Activated CD4-positive, alpha-beta T cell treated with anti-CD3 and anti-CD28 coated beads for 24 hours (primary cell): ENCODE results near the gene ARHGAP28.
"Not testable (repeated sequence)": the region's sequence is repeated elsewhere in the genome, so short reads cannot be mapped to it uniquely, and the experiment has no call there.

Experiments used
- DNase-seq, 2 donors: peaks; one replicate each; pipeline ENCODE4 v3.0.0-alpha.2; 2020; ENCODE audit warnings: low read depth in 2 of 2

Gene ARHGAP28

DNA sequence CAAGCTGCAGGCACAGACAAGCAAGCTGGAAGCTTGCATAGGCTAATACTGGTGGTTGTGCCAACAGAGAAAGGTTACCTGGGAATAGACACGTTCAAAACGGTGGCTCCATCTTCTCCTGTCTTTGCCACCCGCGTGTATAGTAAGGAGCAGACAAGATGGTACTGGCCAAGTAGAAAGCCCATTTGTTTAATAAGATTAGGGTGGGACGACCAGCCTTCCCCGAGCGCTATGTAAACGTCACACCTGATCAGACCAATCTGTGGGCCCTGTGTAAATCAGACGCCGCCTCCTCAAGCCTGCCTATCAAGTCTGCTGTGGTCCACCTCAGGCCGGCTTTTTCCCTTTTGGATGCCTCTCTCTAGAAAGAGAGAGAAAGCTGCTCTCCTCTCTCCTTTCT, 198.8 kb downstream of the ARHGAP28 start:
- DNase-seq: no peak

- DNase-seq: no peak
Observed at GRCh38 chr18:6929370-6930102, 200.0 kb downstream of the ARHGAP28 start.

DNA sequence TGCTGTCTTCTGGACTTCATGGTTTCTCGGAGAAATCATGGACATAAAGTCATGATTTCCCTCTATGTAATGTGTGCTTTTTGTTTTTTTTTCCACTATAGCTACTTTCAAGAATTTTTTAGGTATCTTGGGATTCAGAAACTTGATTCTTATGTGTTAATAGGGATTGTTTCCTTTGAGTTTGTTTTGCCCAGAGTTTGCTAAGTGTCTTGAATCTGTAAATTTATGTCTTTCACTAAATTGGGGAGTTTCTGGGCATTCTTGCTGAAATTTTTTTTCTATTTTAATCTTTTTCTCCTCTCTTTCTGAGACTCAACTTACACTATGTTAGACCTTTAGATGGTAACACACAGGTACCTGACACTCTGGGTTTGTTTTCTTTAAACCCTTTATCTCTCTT, 205.3 kb downstream of the ARHGAP28 start:
- no peak for DNase-seq

- DNase-seq: no peak
Observed at GRCh38 chr18:6938003-6938402, 208.5 kb downstream of the ARHGAP28 start.

DNA sequence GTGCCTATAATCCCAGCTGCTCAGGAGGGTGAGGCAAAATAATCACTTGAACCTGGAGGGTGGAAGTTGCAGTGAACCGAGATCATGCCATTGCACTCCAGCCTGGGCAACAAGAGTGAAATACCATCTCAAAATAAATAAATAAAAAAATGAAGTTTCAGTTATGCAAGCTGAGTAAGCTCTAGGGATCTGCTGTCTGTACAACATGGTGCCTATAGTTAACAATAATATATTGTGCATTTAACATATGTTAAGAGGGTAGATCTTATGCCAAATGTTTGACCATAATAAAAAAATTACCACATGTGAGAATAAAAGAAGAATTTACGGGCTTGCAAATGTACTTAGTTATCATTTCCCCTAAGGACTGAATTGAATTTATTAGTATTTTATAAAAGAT, 208.9 kb downstream of the ARHGAP28 start:
- DNase-seq: not testable (repeated sequence)

DNA sequence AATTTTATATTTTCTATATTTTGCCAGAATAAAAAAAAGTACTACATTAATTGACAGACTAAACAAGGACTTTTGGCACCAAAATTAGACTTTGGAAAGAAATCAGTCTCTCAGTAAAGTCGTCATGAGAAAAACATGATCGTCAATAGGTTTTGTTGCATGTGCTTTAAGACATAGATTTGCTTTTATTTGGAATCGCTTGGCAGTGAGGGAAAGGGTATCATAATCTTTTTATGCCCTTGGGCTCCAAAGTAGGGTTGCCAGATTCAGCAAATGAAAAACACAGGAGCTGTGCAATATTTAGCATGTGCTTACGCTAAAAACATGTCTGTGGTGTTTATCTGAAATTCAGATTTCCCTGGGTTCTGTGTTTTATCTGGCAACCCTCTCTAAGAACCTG, 210.5 kb downstream of the ARHGAP28 start:
- no peak for DNase-seq

GRCh38 chr18:6940451-6940850, 210.9 kb downstream of the ARHGAP28 start:
- no peak for DNase-seq

GRCh38 chr18:6941996-6942395, 212.5 kb downstream of the ARHGAP28 start:
- DNase-seq: no peak

- no peak for DNase-seq
Observed at GRCh38 chr18:6942742-6943141, 213.2 kb downstream of the ARHGAP28 start.

DNA sequence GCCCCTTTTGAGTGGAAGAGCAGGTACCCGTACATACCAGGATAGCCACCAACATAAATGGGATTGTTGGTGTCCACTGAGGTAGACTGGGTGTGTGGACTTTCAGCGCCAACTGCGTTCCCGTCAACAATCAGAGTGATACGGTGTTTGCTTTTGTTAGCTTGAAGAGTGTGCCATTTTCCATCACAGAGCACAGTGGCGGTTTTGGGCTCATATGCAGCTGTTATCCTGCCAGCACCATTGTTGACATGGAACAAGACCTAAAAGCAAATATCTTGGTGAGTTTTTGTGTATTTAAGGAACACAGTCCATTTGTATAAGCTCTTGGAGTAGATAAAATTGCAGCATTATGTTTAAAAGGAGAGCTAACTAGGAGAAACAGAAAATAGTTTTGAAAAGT, 213.6 kb downstream of the ARHGAP28 start:
- DNase-seq: no peak

DNA sequence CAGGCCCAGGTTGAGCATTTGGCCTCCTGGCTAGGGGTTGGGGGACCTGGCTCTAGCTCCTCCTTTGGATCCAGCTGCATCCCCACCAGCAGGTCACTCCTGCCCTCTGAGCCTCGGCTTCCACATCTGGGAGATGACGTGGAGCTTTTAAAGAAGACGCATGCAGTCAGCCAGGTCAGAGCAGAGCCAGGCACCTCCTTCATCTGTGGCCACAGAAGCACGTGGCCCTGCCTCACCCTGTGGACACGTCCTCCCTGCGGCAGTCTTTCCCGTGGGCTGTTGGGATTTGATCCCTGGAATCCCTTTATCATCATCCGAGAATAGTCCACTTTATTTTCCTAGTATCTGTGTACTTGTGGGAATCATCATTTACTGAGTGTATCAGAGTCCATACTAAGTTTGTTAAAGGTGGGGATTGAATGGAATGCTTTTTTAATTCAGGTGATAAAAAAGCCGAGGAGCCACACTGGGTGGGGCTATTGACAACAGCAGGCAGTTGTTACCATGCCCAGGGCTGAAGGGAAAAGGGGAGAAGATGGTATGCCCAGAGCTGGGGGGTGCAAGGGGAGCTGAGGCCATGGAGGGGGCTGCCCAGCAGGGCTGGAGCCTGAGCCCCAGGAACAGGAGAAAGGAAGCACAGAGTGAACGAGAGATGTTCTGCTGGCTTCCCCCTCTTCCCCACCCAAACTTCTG, 218.0 kb downstream of the ARHGAP28 start:
- no peak for DNase-seq

DNA sequence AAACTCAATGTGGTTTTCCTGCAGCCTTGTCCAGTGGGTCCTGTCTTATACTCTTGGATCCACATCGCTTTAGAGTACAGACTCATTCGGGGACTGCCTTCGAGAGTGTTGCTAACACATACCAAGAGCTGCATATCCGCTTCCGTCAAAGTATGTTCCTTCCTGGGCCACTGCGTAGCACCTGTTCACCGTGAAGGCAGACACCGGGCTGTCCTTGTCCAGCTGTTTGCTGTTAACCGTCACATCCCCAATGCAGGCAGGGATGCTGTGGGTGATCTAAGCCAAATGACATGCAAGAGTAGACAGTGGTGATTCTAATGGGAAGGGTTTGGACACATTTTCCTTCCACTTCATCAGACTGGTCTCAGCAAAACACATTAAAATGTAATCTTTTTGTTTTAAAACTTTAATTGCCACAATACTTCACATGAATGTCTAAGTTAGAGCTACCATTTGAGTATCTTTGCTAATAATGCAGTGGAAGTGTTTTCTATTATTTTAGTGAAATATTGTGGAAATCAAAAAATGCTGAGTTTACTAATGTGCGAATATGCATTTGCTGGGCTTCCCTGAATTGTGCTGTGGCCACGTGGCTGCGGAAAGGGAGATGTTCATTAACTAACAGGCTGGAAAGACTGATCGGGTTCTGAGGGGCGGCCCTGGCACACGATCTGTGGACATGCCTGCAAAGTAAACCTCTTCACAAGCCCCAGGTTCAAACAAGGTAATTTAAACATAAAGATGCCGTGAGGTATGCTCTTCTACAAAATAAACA, 219.0 kb downstream of the ARHGAP28 start:
- no peak for DNase-seq

- DNase-seq: no peak
Observed at GRCh38 chr18:6949800-6950586, 220.5 kb downstream of the ARHGAP28 start.

- DNase-seq: no peak
Observed at GRCh38 chr18:6950641-6951040, 221.1 kb downstream of the ARHGAP28 start.

DNA sequence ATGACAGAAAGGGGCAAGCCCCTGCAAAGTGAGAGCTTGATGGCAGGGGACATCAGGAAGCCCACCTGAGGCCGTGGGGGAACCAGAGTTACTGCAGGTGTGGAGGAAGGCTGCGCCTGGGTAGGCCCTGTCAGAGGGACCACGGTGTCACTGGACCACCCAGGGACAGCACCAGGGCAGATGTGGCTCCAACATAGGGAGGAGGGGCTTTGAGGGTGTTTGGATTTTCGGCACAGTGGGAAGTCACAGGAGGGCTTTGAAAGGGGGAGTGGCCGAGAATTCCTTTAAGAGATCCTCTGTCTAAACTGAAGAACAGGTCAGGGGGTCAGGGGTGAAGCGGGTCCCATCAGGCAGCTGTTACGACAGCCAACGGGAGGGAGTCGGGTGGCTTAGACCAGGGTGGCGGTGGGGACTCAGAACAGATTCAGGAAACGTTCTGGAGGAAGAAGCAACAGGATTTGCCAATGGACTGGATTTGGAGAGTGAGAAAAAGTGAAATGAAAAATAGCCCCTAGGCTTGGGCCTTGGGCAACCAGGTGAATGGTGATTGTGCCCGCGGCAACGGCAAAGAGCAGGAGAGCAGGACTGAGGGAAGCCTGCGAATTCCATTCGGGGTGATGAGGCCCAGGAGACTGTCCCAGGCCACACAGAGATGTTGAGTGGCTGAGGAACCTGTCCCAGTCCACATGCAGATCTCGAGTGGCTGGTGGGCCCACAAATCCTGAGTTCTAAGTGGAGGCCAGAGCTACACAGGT, 222.0 kb downstream of the ARHGAP28 start:
- no peak for DNase-seq

DNA sequence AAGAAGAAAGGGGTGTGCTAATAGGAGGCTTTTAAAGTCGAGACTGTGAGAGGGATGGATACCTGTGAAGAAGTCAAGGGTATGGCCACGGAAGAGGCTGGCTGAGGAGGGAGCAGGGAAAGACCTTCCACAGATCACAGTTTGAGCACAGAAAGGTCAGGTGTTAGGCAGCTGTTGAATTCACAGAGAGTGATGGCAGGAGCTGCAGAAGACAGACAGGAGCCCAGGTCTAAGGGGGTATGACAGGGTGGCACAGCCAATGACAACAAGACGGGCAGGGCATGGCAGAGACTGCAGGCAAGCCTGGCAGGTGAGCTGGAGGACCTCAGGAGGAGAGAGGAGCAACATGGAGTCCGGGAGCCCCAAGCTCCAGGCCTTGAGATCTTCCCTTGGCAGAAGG, 225.0 kb downstream of the ARHGAP28 start:
- no peak for DNase-seq

DNA sequence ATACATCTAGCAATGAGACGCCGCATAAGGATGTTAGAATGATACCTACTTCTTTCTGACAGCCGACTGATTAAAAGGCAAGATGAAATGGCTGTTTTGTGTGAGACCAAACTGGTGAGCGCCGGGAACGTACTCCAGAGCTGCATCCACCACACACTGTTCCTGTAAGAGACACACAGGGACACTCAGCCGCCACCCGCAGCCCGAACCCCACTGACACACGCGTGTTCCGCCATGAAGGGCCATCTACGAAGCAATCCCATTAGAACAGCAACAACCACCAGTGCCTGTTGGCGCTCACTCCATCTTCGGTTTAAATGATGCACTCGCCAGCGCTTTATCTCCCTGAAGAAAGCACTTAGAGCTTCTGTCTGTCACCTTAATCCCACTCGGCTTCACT, 225.8 kb downstream of the ARHGAP28 start:
- no peak for DNase-seq

GRCh38 chr18:6956495-6956894, 227.0 kb downstream of the ARHGAP28 start:
- no peak for DNase-seq

- no peak for DNase-seq
Observed at GRCh38 chr18:6956999-6957398, 227.5 kb downstream of the ARHGAP28 start.

DNA sequence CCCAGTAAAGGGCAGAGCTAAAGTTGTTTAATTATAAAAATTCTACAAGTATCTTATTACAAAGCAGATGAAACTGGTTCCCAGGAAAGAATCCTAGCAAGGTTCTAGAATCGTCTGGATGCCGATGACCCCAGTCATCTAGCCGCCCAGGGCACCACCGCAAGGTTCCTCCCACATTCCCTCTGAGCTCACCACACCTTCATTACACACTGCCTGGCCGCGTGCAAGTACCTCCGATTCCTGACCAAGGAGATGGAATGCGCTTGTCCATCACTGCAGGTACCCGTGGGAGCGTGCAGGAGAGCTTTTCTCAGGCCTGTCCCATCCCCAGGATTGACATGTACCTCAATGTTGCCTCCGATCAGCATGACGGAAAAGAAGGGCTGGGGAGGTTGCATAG, 229.6 kb downstream of the ARHGAP28 start:
- no peak for DNase-seq

- DNase-seq: no peak
Observed at GRCh38 chr18:6960124-6960523, 230.6 kb downstream of the ARHGAP28 start.
